Stimulated activated CD4-positive, alpha-beta T cell treated with anti-CD3 and anti-CD28 coated beads, Interleukin-15, amount 100 ng/mL, for 1 hour (primary cell): ENCODE data around the gene ZNHIT6.
"Not testable (repeated sequence)": the region's sequence is repeated elsewhere in the genome, so short reads cannot be mapped to it uniquely, and the experiment has no call there.

ENCODE experiments used
- DNase-seq, 2 donors: peaks; one replicate each; pipeline ENCODE4 v3.0.0-alpha.2; 2020; ENCODE audit warnings: low read depth in 1 of 2, low spot score in 1 of 2

ZNHIT6 gene

GRCh38 chr1:85672031-85672660 lies 36.1 kb downstream of the ZNHIT6 start:
- no peak for DNase-seq

- no peak for DNase-seq
These were observed 42.3 kb downstream of the ZNHIT6 start for GRCh38 chr1:85665932-85666331.

GRCh38 chr1:85663382-85663781 lies 44.9 kb downstream of the ZNHIT6 start:
- DNase-seq: no peak

- no peak for DNase-seq
These were observed 46.5 kb downstream of the ZNHIT6 start for GRCh38 chr1:85661767-85662166.

- no peak for DNase-seq
These were observed 47.7 kb downstream of the ZNHIT6 start for GRCh38 chr1:85660541-85660940.

GRCh38 chr1:85659174-85659573 lies 49.1 kb downstream of the ZNHIT6 start:
- no peak for DNase-seq

GRCh38 chr1:85656948-85657347 lies 51.3 kb downstream of the ZNHIT6 start:
- no peak for DNase-seq

GRCh38 chr1:85656256-85656655 lies 52.0 kb downstream of the ZNHIT6 start:
- no peak for DNase-seq

GRCh38 chr1:85655315-85655714 lies 52.9 kb downstream of the ZNHIT6 start:
- no peak for DNase-seq

- DNase-seq: no peak
These were observed 54.0 kb downstream of the ZNHIT6 start for GRCh38 chr1:85654066-85654782.

- no peak for DNase-seq
These were observed 55.9 kb downstream of the ZNHIT6 start for GRCh38 chr1:85652327-85652726.

- no peak for DNase-seq
These were observed 57.6 kb downstream of the ZNHIT6 start for GRCh38 chr1:85650645-85651044.

- DNase-seq: no peak
These were observed 58.6 kb downstream of the ZNHIT6 start for GRCh38 chr1:85649591-85649990.

- DNase-seq: not testable (repeated sequence)
These were observed 66.4 kb downstream of the ZNHIT6 start for GRCh38 chr1:85641598-85642556.

GRCh38 chr1:85639920-85640319 lies 68.3 kb downstream of the ZNHIT6 start:
- not testable (repeated sequence) for DNase-seq

GRCh38 chr1:85638412-85638811 lies 69.8 kb downstream of the ZNHIT6 start:
- no peak for DNase-seq

GRCh38 chr1:85630493-85630892 lies 77.7 kb downstream of the ZNHIT6 start:
- no peak for DNase-seq

GRCh38 chr1:85629532-85629920 lies 78.7 kb downstream of the ZNHIT6 start:
- DNase-seq: no peak

GRCh38 chr1:85628791-85629531 lies 79.3 kb downstream of the ZNHIT6 start:
- DNase-seq: no peak

GRCh38 chr1:85626818-85627217 lies 81.4 kb downstream of the ZNHIT6 start:
- no peak for DNase-seq

GRCh38 chr1:85624361-85624760 lies 83.9 kb downstream of the ZNHIT6 start:
- no peak for DNase-seq
